RWPE1 (cell line): ENCODE measurements around the gene CNPY3.
"Not testable (repeated sequence)": the region's sequence is repeated elsewhere in the genome, so short reads cannot be mapped to it uniquely, and the experiment has no call there.

ENCODE experiments used
- CTCF ChIA-PET: fragments of 350-600 bp; sonication (Branson Sonifier 250); formaldehyde crosslinking; extraction: SDS; loops from one replicate; lab custom pipeline; 2021; lab: Yijun Ruan, JAX
- POLR2A ChIA-PET: fragments of 400-600 bp; formaldehyde crosslinking; extraction: SDS; loops from one replicate; lab custom pipeline; 2020; ENCODE audit warnings: antibody characterized with exemption; ENCODE audit not compliant: low non-redundant PET; lab: Yijun Ruan, JAX
- DNase-seq: peaks from one replicate; pipeline ENCODE4 v3.0.0; 2012; ENCODE audit warnings: low spot score
- H3K27ac ChIP-seq: fragments of 450-650 bp; 2 replicates; pipeline ENCODE4 v1.5.1; 2017
- TF ChIP-seq, protein P1 (sequence below): fragments of 450-650 bp; conservative IDR thresholded peaks from 2 replicates; pipeline ENCODE4 v1.5.1; 2017; ENCODE audit warnings: low read depth, mild to moderate bottlenecking

CNPY3 gene

DNA sequence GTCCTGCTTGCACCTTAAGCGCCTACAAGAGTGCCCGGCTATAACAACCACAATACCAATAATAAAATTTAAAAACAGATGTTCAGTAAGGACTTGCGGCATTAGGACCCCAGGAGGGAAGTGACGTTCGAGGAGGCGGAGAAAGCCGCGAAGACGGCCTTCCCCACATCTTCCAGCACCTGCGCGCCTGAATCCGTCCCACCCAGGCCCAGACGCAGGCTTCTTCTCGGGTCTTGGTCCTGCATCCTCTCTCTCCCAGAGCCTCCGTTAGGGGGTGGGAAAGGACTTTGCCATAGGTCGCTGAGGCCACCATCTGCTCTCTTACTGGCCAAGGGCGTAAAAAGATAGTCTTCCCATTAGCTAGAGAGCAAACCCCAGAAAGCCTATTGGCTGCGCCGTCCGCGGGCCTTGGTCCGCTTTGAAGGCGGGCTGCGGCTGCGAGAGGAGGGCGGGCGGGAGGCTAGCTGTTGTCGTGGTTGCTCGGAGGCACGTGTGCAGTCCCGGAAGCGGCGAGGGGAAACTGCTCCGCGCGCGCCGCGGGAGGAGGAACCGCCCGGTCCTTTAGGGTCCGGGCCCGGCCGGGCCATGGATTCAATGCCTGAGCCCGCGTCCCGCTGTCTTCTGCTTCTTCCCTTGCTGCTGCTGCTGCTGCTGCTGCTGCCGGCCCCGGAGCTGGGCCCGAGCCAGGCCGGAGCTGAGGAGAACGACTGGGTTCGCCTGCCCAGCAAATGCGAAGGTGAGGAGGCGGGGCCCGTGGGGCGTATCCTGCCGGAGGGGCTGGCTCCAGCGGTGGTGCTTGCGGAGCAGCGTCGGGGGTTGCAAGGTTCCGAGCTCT is at the start of gene CNPY3:
CNPY3 (plus strand) TSS at position 495 of the 835 bp plus-strand sequence; CDS start at position 586, 91 bp downstream.
- peak within 1 kb of the TSS; percentile 96 for H3K27ac ChIP-seq
- POLR2A ChIA-PET: interaction anchor here (0.7 to 1.3 kb wide), 5 partner anchors 45 to 148 kb away, joined by 3 to 9 read pairs (median 7); partner anchors contain the start of genes BICRAL and PEX6
- DNase-seq: peak; percentile 93
- CTCF ChIA-PET: interaction anchor here (0.6 to 0.7 kb wide), 2 partner anchors 13 to 38 kb away, joined by 3 read pairs; no protein-coding TSS in a partner anchor
- TF ChIP-seq, protein P1, sequence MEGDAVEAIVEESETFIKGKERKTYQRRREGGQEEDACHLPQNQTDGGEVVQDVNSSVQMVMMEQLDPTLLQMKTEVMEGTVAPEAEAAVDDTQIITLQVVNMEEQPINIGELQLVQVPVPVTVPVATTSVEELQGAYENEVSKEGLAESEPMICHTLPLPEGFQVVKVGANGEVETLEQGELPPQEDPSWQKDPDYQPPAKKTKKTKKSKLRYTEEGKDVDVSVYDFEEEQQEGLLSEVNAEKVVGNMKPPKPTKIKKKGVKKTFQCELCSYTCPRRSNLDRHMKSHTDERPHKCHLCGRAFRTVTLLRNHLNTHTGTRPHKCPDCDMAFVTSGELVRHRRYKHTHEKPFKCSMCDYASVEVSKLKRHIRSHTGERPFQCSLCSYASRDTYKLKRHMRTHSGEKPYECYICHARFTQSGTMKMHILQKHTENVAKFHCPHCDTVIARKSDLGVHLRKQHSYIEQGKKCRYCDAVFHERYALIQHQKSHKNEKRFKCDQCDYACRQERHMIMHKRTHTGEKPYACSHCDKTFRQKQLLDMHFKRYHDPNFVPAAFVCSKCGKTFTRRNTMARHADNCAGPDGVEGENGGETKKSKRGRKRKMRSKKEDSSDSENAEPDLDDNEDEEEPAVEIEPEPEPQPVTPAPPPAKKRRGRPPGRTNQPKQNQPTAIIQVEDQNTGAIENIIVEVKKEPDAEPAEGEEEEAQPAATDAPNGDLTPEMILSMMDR: no peak

DNA sequence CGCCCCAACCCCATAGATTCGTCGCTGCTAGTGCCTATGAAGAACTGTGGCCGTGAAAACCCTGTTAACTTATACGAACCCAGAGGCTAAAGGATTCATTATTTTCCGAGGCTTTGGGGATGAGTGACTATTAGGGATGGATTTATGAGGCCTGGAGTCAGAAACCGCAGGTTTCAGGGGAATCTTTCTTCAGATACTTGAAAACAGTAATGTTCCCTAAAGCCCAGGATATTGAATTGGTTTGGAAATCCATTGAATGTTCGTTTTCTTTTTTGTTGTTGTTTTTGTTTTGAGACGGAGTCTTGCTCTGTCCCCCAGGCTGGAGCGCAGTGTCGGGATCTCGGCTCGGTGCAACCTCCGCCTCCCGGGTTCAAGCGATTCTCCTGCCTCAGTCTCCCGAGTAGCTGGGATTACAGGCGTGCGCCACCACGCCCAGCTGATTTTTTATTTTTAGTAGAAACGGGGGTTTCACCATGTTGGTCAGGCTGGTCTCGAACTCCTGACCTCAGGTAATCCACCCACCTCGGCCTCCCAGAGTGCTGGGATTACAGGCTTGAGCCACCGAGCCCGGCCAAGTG is 49.0 kb upstream of the CNPY3 start:
- ChIA-PET CTCF (interaction anchor here (0.6 kb wide), 1 partner anchor 94 kb away, joined by 3 read pairs; no protein-coding TSS in a partner anchor), POLR2A (interaction anchor here (1.5 kb wide), 1 partner anchor 10 kb away, joined by 6 read pairs; a partner anchor contains a TSS)

DNA sequence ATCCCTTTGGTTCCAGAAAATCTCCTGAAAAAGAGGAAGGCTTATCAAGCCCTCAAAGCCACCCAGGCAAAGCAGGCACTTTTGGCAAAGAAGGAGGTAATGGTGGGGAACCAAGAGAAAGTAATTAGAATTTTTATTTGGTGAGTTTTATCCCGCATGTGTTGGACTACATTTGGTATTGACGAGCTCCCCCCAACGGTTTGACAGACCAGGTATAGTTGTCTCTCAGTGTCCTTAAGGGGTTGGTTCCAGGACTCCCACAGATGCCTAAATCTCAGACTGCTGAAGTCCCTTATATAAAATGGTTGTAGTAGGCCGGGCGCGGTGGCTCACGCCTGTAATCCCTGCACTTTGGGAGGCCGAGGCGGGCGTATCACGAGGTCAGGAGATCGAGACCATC is 48.4 kb upstream of the CNPY3 start:
- CTCF ChIA-PET: interaction anchor here (0.6 kb wide), 1 partner anchor 94 kb away, joined by 3 read pairs; no protein-coding TSS in a partner anchor
- DNase-seq, POLR2A ChIA-PET: not testable (repeated sequence)
- peak overlapping the region; percentile 92 for H3K27ac ChIP-seq

More for the DNA sequence above, 49.0 kb upstream of the CNPY3 start:
- DNase-seq: not testable (repeated sequence)
- H3K27ac ChIP-seq: peak overlapping the region; percentile 92

DNA sequence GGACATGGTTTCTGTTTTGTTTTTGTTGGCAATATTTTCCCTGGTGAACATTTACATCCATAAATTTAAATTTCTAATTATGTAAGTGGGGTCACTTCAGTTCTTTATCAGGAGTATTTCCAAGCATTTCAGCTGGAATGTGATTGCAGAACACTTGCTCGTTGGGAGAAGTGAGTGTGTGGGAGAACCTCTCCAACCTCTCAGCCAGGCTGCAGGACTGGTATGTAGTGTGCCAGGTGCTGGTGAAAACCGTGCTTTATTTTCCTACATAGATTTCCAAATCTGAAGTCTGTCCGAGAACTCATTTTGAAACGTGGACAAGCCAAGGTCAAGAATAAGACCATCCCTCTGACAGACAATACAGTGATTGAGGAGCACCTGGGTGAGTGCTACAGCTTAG is 43.6 kb upstream of the CNPY3 start:
- TF ChIP-seq, protein P1: no peak
- no peak for DNase-seq
- ChIA-PET CTCF (interaction anchor here (0.7 kb wide), 1 partner anchor 120 kb away, joined by 4 read pairs; no protein-coding TSS in a partner anchor), POLR2A (no interaction called here)
- H3K27ac ChIP-seq: no peak overlapping the region; the same call in 1 of the 2 replicates

DNA sequence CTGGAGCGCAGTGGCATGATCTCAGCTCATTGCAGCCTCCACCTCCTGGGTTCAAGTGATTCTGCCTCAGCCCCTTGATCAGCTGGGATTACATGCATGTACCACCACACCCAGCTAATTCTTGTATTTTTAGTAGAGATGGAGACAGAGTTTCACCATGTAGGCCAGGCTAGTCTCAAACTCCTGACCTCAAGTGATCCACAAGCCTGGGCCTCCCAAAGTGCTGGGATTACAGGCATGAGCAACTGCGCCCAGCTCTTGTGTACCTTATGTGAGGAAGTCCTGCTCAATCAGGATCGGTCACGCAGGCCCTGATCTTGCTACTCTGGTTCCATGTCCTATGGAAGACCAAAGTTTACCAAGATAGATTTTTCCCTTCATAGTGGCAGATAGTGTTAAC is 41.1 kb upstream of the CNPY3 start:
- DNase-seq, CTCF ChIA-PET, POLR2A ChIA-PET: not testable (repeated sequence)
- peak overlapping the region; percentile 86 for H3K27ac ChIP-seq

DNA sequence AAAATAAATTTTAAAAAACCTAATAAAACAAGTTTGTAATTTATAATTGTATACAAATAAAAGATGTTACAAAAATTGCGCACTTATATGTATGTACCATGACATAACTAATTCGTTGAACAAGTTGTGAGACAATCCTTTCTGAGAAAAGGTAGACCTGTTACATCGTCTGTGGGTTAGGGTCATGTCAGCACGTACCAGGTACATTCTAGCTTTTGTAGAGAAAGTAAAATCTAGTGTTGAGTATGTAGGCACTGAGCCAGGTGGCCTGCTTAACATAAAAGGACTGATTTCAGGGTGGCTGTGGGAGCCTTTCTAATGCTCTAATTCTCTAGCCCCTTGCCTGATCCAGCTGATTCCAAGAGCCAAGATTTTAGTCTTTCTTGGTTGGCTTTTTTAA is 39.5 kb upstream of the CNPY3 start:
- ChIA-PET CTCF (no interaction called here), POLR2A (no interaction called here)

DNA sequence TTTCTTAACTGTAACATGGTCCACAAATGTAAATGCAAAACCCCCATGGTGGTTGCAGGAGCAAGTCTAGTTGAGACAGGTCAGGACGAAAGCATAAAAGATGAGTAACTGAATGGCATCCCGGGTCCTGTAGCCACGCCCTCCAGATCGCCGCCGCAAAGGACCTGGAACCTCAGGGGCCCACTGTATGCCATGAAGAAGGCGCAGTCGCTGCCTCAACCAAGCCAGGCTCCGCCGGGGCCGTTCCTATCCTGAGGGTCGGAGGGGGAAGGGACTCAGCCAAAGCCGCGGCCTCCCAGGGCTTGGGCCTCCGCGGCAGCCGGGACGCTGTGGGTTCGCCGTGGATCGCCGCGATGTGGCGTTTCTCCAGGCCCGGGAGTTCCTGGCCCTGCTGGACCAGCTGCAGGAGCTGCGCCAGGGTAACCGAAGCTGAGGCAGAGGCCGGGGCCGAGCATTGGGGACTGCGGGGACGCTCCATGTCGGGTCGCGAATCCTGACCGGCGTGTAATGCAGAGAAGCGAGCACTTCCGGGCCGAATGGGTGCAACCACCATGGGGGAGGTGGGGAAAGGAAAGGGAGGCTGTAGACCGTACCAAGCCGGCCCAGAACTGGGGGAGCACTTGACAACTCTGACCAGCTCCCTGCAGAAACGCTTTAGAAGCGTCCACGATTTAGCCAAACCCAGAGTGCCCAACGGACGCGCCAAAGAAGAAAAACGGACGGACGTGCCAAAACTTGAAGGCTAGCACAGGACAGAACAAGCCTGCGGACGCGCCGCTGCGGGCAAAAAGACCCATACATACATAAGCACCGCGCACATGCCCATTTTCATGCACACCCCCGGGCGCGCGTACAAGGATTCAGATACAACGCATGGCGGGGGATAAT is 38.7 kb upstream of the CNPY3 start:
- CTCF ChIA-PET: interaction anchor here (0.6 kb wide), 1 partner anchor 39 kb away, joined by 3 read pairs; the partner anchor contains the start of gene CNPY3
- TF ChIP-seq, protein P1: no peak
- peak overlapping the region; percentile 100 for H3K27ac ChIP-seq
- POLR2A ChIA-PET: interaction anchor here (1.2 kb wide), 1 partner anchor 11 kb away, joined by 6 read pairs; the partner anchor contains the start of gene RPL7L1
- peak; percentile 96 for DNase-seq

More for the DNA sequence above, 39.5 kb upstream of the CNPY3 start:
- H3K27ac ChIP-seq: peak overlapping the region; percentile 100
- TF ChIP-seq, protein P1: no peak
- DNase-seq: no peak
